Gastroesophageal sphincter (tissue), 4 donors: ENCODE data around the gene PXDC1. TPM values are rescaled to one million over a fixed set of nuclear protein-coding genes. Genes with fewer than 3 reads are reported as not detected.
A peak's percentile ranks its signal among the peaks of the same experiment; 100 is the strongest.

Source experiments
- ATAC-seq: fragments of 150-250 bp; one replicate; pipeline ENCODE4 v1.9.1; 2016; ENCODE audit warnings: mild to moderate bottlenecking, moderate library complexity
- H3K27ac ChIP-seq, 4 donors: fragments of 200-600 bp; sonication (generic) in 3 of 4; 1 replicate in 3 of 4; 2 replicates in 1 of 4; pipeline ENCODE4 v1.5.1; 2016 to 2019
- H3K27me3 ChIP-seq: fragments of 200-600 bp; sonication (generic); one replicate; pipeline ENCODE4 v1.5.1; 2019
- H3K36me3 ChIP-seq, 2 donors: fragments of 200-600 bp; sonication (generic); one replicate each; pipeline ENCODE4 v1.5.1; 2019; ENCODE audit warnings: control low read depth in 1 of 2
- H3K4me1 ChIP-seq, 3 donors: fragments of 200-600 bp; sonication (generic); 1 replicate in 2 of 3; 2 replicates in 1 of 3; pipeline ENCODE4 v1.5.1; 2016 to 2019; ENCODE audit warnings: control low read depth in 2 of 3
- H3K4me3 ChIP-seq, 2 donors: fragments of 200-600 bp; sonication (generic); one replicate each; pipeline ENCODE4 v1.5.1; 2019; ENCODE audit warnings: mild to moderate bottlenecking in 1 of 2, moderate library complexity in 1 of 2
- H3K9me3 ChIP-seq, 3 donors: fragments of 200-600 bp; sonication (generic); one replicate each; pipeline ENCODE4 v1.5.1; 2017 to 2019; ENCODE audit warnings: control low read depth in 2 of 3
- CTCF ChIP-seq, 4 experiments: fragments of 200-600 bp in 2 of 4; fragments of 450-650 bp in 2 of 4; sonication (generic) in 1 of 4; IDR thresholded peaks; one replicate each; pipeline ENCODE4 v1.5.1; 2017 to 2019; ENCODE audit warnings: antibody characterized with exemption in 4 of 4, mild to moderate bottlenecking in 2 of 4, moderate library complexity in 2 of 4
- EP300 ChIP-seq: sonication (generic); formaldehyde crosslinking; IDR thresholded peaks from one replicate; pipeline ENCODE4 v1.6.1; 2017; ENCODE audit warnings: antibody characterized with exemption, mild to moderate bottlenecking
- POLR2A ChIP-seq, 2 donors: fragments of 450-650 bp; IDR thresholded peaks; one replicate each; pipeline ENCODE4 v1.6.1; 2017; ENCODE audit warnings: antibody characterized with exemption in 2 of 2, mild to moderate bottlenecking in 2 of 2, moderate library complexity in 1 of 2
- POLR2AphosphoS5 ChIP-seq: sonication (generic); formaldehyde crosslinking; IDR thresholded peaks from one replicate; pipeline ENCODE4 v1.6.1; 2017; ENCODE audit warnings: antibody characterized with exemption
- WGBS, 2 donors: methylation state at CpG; one replicate each; pipeline ENCODE4 v1.1.5; 2018; ENCODE audit warnings: low coverage in 1 of 2; 5-methylcytosine and 5-hydroxymethylcytosine counted together
- total RNA-seq, 4 donors: library from RNA; depleted of rRNA; stranded (reverse); fragments of >200 nt; gene quantifications; one replicate each; pipeline ENCODE4 v1.1.0, GENCODE V29; 2016

PXDC1 gene
- total RNA-seq, 4 donors from 2014 or later: 78.3 to 182 (median 152) TPM

GRCh38 chr6:3751730-3752530, 417 bp upstream of the PXDC1 start:
- Histone ChIP-seq H3K4me3 (peak overlapping the region; percentile 75 to 86), H3K27me3 (no peaks in the 10 kb centered on the region), H3K36me3 (no peaks in the 10 kb centered on the region), H3K4me1 (peaks cover 0 to 52% (median 20%) of the 10 kb centered on the region in 3 donors), H3K27ac (peak overlapping the region; percentile 96 to 99 (median 98)), H3K9me3 (no peaks in the 10 kb centered on the region)
- WGBS, 2 donors: 1 to 7% methylated on average over 9 to 12 of the region's 104 CpGs
- ATAC-seq: peak; percentile 82
- TF ChIP-seq POLR2A (IDR thresholded peaks at IDR 0.05) (peak; percentile 93 to 96), POLR2AphosphoS5 (no peak), CTCF (IDR thresholded peaks at IDR 0.05) (peak in 3 of 4 experiments; percentile 57 to 74 (median 59))

GRCh38 chr6:3750317-3751076, 1.0 kb downstream of the PXDC1 start:
- Histone ChIP-seq H3K27me3 (no peaks in the 10 kb centered on the region), H3K27ac (peak overlapping the region; percentile 96 to 99 (median 98)), H3K9me3 (no peaks in the 10 kb centered on the region), H3K4me3 (peak overlapping the region; percentile 75 to 86), H3K36me3 (peaks cover 0 to under 1% of the 10 kb centered on the region in 2 donors), H3K4me1 (peaks cover 0 to 66% (median 34%) of the 10 kb centered on the region in 3 donors)
- TF ChIP-seq EP300: no peak
- peak; percentile 85 to 89 for TF ChIP-seq POLR2A (IDR thresholded peaks at IDR 0.05)
- TF ChIP-seq CTCF (IDR thresholded peaks at IDR 0.05): peak in 2 of 4 experiments; percentile 3 to 14
- TF ChIP-seq POLR2AphosphoS5: peak; percentile 76
- 0% methylated on average over 2 of the region's 74 CpGs; no CpG with 5 or more reads in 1 of the 2 donors for whole genome bisulfite sequencing, 2 donors
- ATAC-seq: peak; percentile 75

GRCh38 chr6:3749977-3750316, 1.6 kb downstream of the PXDC1 start:
- Histone ChIP-seq H3K9me3 (no peaks in the 10 kb centered on the region), H3K4me1 (peaks cover 0 to 72% (median 40%) of the 10 kb centered on the region in 3 donors), H3K36me3 (peaks cover 0 to 4% of the 10 kb centered on the region in 2 donors), H3K4me3 (peak overlapping the region; percentile 75 to 86), H3K27me3 (no peaks in the 10 kb centered on the region), H3K27ac (peak overlapping the region; percentile 96 to 99 (median 98))
- 0% methylated on average over 3 of the region's 7 CpGs; no CpG with 5 or more reads in 1 of the 2 donors for WGBS, 2 donors
- peak; percentile 1 for ATAC-seq
- peak in 1 of 2 donors; percentile 13 for TF ChIP-seq POLR2A (IDR thresholded peaks at IDR 0.05)
- TF ChIP-seq EP300: no peak
- peak; percentile 45 for TF ChIP-seq POLR2AphosphoS5
- no peak for TF ChIP-seq CTCF (IDR thresholded peaks at IDR 0.05)

- ATAC-seq: no peak
Observed at GRCh38 chr6:3749067-3749841, 2.3 kb downstream of the PXDC1 start.

More at GRCh38 chr6:3749067-3749841, 2.3 kb downstream of the PXDC1 start:
- Histone ChIP-seq H3K27me3 (no peaks in the 10 kb centered on the region), H3K9me3 (no peaks in the 10 kb centered on the region), H3K36me3 (peaks cover 0 to 4% of the 10 kb centered on the region in 2 donors), H3K4me1 (peaks cover 0 to 79% (median 46%) of the 10 kb centered on the region in 3 donors), H3K4me3 (peak overlapping the region; percentile 75 to 86), H3K27ac (peak overlapping the region; percentile 96 to 99 (median 98))
- WGBS, 2 donors: 43 to 63% methylated on average over 1 to 8 of the region's 24 CpGs
- TF ChIP-seq EP300 (no peak), CTCF (IDR thresholded peaks at IDR 0.05) (no peak), POLR2A (IDR thresholded peaks at IDR 0.05) (no peak), POLR2AphosphoS5 (no peak)
